ENCODE results near the gene CD44.

CD44 gene

GRCh38 chr11:35233518-35233917, 94.5 kb downstream of the CD44 start:
- H3K4me1 ChIP-seq (ENCODE audit: control insufficient read depth, insufficient read depth, low read length, poor library complexity, severe bottlenecking), result peaks cover 30% of the 10 kb centered on the region
- H3K27me3 ChIP-seq (replicated peaks; ENCODE audit: control insufficient read depth, insufficient read depth, low read length, poor library complexity, severe bottlenecking), result no peaks in the 10 kb centered on the region
- peaks cover 13% of the 10 kb centered on the region for H3K9me3 ChIP-seq (ENCODE audit: control insufficient read depth, low read length)
- peaks cover 37% of the 10 kb centered on the region for H3K36me3 ChIP-seq (ENCODE audit: control insufficient read depth, insufficient read depth, low read length)
- H3K27ac ChIP-seq (ENCODE audit: insufficient read depth, low read length, poor library complexity, severe bottlenecking), result no peak overlapping the region
- no peak overlapping the region for H3K4me3 ChIP-seq (ENCODE audit: insufficient read depth, low read depth, low read length, poor library complexity, severe bottlenecking)
- DNase-seq, result no peak

DNA sequence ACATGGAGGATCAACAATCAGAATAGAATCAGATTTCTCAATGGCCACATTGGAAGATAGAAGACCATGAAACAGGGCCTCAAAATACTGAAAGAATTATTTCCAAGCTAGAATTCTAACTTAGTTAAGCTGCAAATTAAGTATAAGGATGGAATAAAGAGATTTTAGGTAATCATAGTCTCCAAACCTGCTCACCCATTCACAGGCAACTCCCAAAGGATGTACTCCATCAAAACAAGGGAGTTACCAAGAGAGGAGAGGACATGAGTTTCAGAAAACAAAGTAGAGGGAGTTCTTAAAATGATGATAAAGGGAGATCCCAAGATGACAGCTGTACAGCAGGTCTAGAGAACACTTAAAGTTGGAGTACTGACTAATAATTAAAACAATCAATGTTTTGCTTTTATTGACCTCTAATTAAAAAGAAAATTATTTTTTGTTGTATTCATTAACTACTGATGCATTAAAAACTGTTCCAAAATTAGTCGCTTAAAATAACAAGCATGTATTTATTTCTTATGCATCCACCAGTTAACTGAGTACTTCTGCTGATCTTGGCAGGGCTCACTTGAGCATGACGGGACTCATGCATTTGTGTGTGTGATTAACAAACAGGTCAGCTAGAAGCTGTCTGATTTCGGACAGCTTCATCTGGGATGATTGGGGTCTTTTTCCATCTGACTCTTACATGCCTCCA, 95.6 kb downstream of the CD44 start:
- Histone ChIP-seq H3K9me3 (ENCODE audit: control insufficient read depth, low read length) (peaks cover 13% of the 10 kb centered on the region), H3K36me3 (ENCODE audit: control insufficient read depth, insufficient read depth, low read length) (peaks cover 26% of the 10 kb centered on the region), H3K4me3 (ENCODE audit: insufficient read depth, low read depth, low read length, poor library complexity, severe bottlenecking) (no peak overlapping the region), H3K4me1 (ENCODE audit: control insufficient read depth, insufficient read depth, low read length, poor library complexity, severe bottlenecking) (peaks cover 30% of the 10 kb centered on the region), H3K27me3 (replicated peaks; ENCODE audit: control insufficient read depth, insufficient read depth, low read length, poor library complexity, severe bottlenecking) (no peaks in the 10 kb centered on the region), H3K27ac (ENCODE audit: insufficient read depth, low read length, poor library complexity, severe bottlenecking) (no peak overlapping the region)
- DNase-seq, result no peak

DNA sequence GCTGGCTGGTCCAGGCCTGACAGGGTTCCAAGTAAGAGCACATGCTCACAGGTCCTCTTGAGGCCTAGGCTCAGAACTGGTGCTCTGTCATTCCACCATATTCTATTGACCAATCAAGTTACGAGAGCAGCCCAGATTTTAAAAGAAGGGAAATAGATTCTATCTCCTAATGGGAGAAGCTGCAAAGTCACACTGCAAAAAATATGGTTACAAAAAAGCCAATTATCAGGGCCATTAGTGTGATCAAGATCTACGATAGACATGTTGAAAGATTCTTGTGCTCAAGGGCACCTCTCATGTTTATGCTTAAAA, 96.1 kb downstream of the CD44 start:
- Histone ChIP-seq H3K4me3 (ENCODE audit: insufficient read depth, low read depth, low read length, poor library complexity, severe bottlenecking) (no peak overlapping the region), H3K27ac (ENCODE audit: insufficient read depth, low read length, poor library complexity, severe bottlenecking) (no peak overlapping the region)
- DNase-seq, result no peak

GRCh38 chr11:35235498-35235897, 96.5 kb downstream of the CD44 start:
- H3K36me3 ChIP-seq (ENCODE audit: control insufficient read depth, insufficient read depth, low read length), result peaks cover 18% of the 10 kb centered on the region
- H3K27me3 ChIP-seq (replicated peaks; ENCODE audit: control insufficient read depth, insufficient read depth, low read length, poor library complexity, severe bottlenecking), result no peaks in the 10 kb centered on the region
- no peak overlapping the region for H3K4me3 ChIP-seq (ENCODE audit: insufficient read depth, low read depth, low read length, poor library complexity, severe bottlenecking)
- DNase-seq, result no peak
- peaks cover 30% of the 10 kb centered on the region for H3K4me1 ChIP-seq (ENCODE audit: control insufficient read depth, insufficient read depth, low read length, poor library complexity, severe bottlenecking)
- peak overlapping the region; percentile 16 for H3K27ac ChIP-seq (ENCODE audit: insufficient read depth, low read length, poor library complexity, severe bottlenecking)
- peaks cover 13% of the 10 kb centered on the region for H3K9me3 ChIP-seq (ENCODE audit: control insufficient read depth, low read length)

More for the DNA sequence above, 96.1 kb downstream of the CD44 start:
- no peaks in the 10 kb centered on the region for H3K27me3 ChIP-seq (replicated peaks; ENCODE audit: control insufficient read depth, insufficient read depth, low read length, poor library complexity, severe bottlenecking)
- H3K4me1 ChIP-seq (ENCODE audit: control insufficient read depth, insufficient read depth, low read length, poor library complexity, severe bottlenecking), result peaks cover 30% of the 10 kb centered on the region
- peaks cover 13% of the 10 kb centered on the region for H3K9me3 ChIP-seq (ENCODE audit: control insufficient read depth, low read length)
- H3K36me3 ChIP-seq (ENCODE audit: control insufficient read depth, insufficient read depth, low read length), result peaks cover 21% of the 10 kb centered on the region

- no peak overlapping the region for H3K4me3 ChIP-seq (ENCODE audit: insufficient read depth, low read depth, low read length, poor library complexity, severe bottlenecking)
- H3K9me3 ChIP-seq (ENCODE audit: control insufficient read depth, low read length), result peaks cover 13% of the 10 kb centered on the region
- DNase-seq, result peak; percentile 64 to 69 (median 64)
- peak overlapping the region; percentile 45 for H3K27ac ChIP-seq (ENCODE audit: insufficient read depth, low read length, poor library complexity, severe bottlenecking)
- no peaks in the 10 kb centered on the region for H3K27me3 ChIP-seq (replicated peaks; ENCODE audit: control insufficient read depth, insufficient read depth, low read length, poor library complexity, severe bottlenecking)
- H3K4me1 ChIP-seq (ENCODE audit: control insufficient read depth, insufficient read depth, low read length, poor library complexity, severe bottlenecking), result peaks cover 30% of the 10 kb centered on the region
- H3K36me3 ChIP-seq (ENCODE audit: control insufficient read depth, insufficient read depth, low read length), result peaks cover 12% of the 10 kb centered on the region
Measured at GRCh38 chr11:35235936-35236666, 97.1 kb downstream of the CD44 start.

DNA sequence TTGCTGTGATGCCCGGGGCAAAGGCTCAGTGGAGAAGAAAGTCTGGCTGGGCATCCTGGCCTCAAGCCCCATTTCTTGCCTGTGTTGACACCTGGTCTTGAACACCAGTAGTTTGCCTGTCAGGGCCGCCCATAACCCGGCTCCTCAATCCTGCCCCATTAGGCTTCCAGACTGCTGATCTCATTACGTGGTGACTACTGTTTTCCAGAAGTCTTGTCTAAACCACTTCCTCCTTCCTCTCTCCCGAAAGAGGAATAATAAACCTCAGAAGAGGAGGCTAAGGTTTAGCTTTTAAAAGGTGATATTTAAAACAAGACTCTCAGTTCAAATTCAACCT, 97.7 kb downstream of the CD44 start:
- Histone ChIP-seq H3K9me3 (ENCODE audit: control insufficient read depth, low read length) (peaks cover 13% of the 10 kb centered on the region), H3K27ac (ENCODE audit: insufficient read depth, low read length, poor library complexity, severe bottlenecking) (peak overlapping the region; percentile 45), H3K4me3 (ENCODE audit: insufficient read depth, low read depth, low read length, poor library complexity, severe bottlenecking) (no peak overlapping the region), H3K4me1 (ENCODE audit: control insufficient read depth, insufficient read depth, low read length, poor library complexity, severe bottlenecking) (peaks cover 30% of the 10 kb centered on the region), H3K36me3 (ENCODE audit: control insufficient read depth, insufficient read depth, low read length) (peaks cover 6% of the 10 kb centered on the region), H3K27me3 (replicated peaks; ENCODE audit: control insufficient read depth, insufficient read depth, low read length, poor library complexity, severe bottlenecking) (no peaks in the 10 kb centered on the region)
- no peak for DNase-seq

DNA sequence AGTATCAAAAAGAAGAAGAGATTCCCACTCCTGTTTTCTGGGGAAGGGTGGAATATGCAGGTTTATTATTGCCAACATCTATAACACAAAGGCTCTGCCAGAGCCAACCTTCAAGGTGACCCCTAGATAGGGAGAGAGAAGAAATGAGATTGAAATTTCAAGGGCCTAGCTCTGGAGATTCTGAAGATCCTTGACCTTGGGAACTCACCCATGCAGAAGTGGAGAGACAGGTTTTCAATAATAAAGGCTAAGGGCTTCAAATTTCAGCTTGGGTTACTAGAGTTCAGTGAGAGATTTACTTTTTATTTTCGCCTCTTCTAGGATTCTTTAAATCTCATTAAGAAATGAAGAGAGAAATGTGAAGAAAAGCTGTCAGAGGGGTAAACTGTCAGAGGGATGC, 98.4 kb downstream of the CD44 start:
- H3K4me3 ChIP-seq (ENCODE audit: insufficient read depth, low read depth, low read length, poor library complexity, severe bottlenecking), result no peak overlapping the region
- H3K27ac ChIP-seq (ENCODE audit: insufficient read depth, low read length, poor library complexity, severe bottlenecking), result no peak overlapping the region

DNA sequence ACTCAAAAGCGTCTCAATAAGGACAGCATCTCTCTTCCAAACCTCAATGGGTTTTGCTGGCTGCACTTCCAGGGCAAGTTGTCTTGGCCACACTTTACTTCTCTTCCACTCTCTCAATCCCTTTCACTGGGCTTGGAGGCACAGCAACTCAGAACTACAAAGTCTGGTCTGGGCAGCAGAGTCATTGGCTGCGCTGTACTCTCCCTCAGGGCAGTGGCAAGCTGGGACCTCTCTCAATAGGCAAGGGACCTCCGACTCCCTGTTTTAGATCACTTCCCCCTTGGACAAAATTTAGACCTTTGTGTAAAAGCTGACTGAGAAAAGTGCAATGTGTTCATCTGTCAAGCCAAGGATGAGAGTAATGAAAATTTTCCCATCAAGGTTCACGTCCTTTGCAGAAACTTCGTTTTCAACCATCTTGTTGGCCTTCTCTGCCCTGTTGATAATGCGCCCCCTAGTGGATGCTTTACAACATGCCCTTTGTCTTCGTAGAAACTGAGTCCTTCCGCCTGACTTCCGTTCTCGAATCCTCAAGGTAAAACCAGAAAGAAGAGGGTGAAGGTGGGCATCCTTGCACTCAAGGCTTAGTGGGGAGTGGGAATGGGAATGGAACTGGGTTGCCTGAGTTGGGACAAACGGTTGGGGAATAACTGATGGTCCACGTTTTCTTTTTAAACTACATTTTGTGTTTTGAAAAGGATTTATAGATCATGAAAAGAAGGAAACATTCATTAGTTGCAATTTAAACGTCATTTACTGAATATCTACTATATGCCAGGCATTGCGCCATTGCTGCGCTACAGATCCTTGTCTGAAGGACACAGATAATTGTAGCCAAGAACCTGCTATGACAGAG, 99.1 kb downstream of the CD44 start:
- no peak overlapping the region for H3K4me3 ChIP-seq (ENCODE audit: insufficient read depth, low read depth, low read length, poor library complexity, severe bottlenecking)
- DNase-seq, result peak in 2 of 3 donors; percentile 20 to 42

More for the DNA sequence above, 98.4 kb downstream of the CD44 start:
- H3K36me3 ChIP-seq (ENCODE audit: control insufficient read depth, insufficient read depth, low read length), result no peaks in the 10 kb centered on the region
- peaks cover 31% of the 10 kb centered on the region for H3K4me1 ChIP-seq (ENCODE audit: control insufficient read depth, insufficient read depth, low read length, poor library complexity, severe bottlenecking)
- H3K9me3 ChIP-seq (ENCODE audit: control insufficient read depth, low read length), result peaks cover 13% of the 10 kb centered on the region
- no peaks in the 10 kb centered on the region for H3K27me3 ChIP-seq (replicated peaks; ENCODE audit: control insufficient read depth, insufficient read depth, low read length, poor library complexity, severe bottlenecking)
- DNase-seq, result no peak

DNA sequence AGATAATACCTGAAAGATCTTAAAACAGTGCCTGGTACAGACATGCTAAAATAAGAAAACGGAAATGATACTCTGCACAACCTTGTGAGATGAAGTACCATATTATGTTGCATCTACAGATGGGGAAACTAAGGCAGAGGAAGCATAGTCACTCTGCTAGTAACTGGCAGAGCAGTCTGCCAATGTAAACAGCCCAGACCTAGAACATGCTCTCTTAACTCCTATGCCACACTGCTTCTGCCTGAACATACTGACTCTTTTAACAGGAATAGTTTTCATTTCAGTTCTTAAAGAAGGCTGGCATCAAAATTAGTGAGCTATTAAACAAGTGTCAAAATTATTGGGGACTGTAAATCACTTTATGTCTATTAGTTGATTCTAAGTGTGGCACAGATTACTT, 99.9 kb downstream of the CD44 start:
- no peaks in the 10 kb centered on the region for H3K36me3 ChIP-seq (ENCODE audit: control insufficient read depth, insufficient read depth, low read length)
- no peak overlapping the region for H3K4me3 ChIP-seq (ENCODE audit: insufficient read depth, low read depth, low read length, poor library complexity, severe bottlenecking)
- H3K4me1 ChIP-seq (ENCODE audit: control insufficient read depth, insufficient read depth, low read length, poor library complexity, severe bottlenecking), result peaks cover 44% of the 10 kb centered on the region
- no peak overlapping the region for H3K27ac ChIP-seq (ENCODE audit: insufficient read depth, low read length, poor library complexity, severe bottlenecking)
- H3K9me3 ChIP-seq (ENCODE audit: control insufficient read depth, low read length), result peaks cover under 1% of the 10 kb centered on the region
- no peak for DNase-seq
- no peaks in the 10 kb centered on the region for H3K27me3 ChIP-seq (replicated peaks; ENCODE audit: control insufficient read depth, insufficient read depth, low read length, poor library complexity, severe bottlenecking)

More for the DNA sequence above, 99.1 kb downstream of the CD44 start:
- Histone ChIP-seq H3K36me3 (ENCODE audit: control insufficient read depth, insufficient read depth, low read length) (no peaks in the 10 kb centered on the region), H3K4me1 (ENCODE audit: control insufficient read depth, insufficient read depth, low read length, poor library complexity, severe bottlenecking) (peaks cover 38% of the 10 kb centered on the region), H3K27ac (ENCODE audit: insufficient read depth, low read length, poor library complexity, severe bottlenecking) (no peak overlapping the region), H3K9me3 (ENCODE audit: control insufficient read depth, low read length) (peaks cover 8% of the 10 kb centered on the region), H3K27me3 (replicated peaks; ENCODE audit: control insufficient read depth, insufficient read depth, low read length, poor library complexity, severe bottlenecking) (no peaks in the 10 kb centered on the region)
